ENCODE measurements around the gene ZDHHC9. TPM values are rescaled to one million over a fixed set of nuclear protein-coding genes. Genes with fewer than 3 reads are reported as not detected.

ZDHHC9 gene
- total RNA-seq: 19.4 TPM

GRCh38 chrX:129843459-129844306 is at the start of gene ZDHHC9:
ZDHHC9 (minus strand) TSS chrX:129843886; CDS start chrX:129841945, 1,941 bp downstream.

GRCh38 chrX:129779747-129780146 is 63.9 kb downstream of the ZDHHC9 start, which contains the start of gene SASH3:
SASH3 (plus strand) TSS chrX:129779949; CDS start chrX:129780098, 149 bp downstream.

Other genes starting within 250 kb of the ZDHHC9 start
- gene APLN, start 188.9 kb downstream of the ZDHHC9 start, total RNA-seq: 2.8 TPM
- 2.7 TPM for gene XPNPEP2, start 104.9 kb downstream of the ZDHHC9 start, total RNA-seq
- 1.4 TPM for gene SASH3, start 63.9 kb downstream of the ZDHHC9 start, total RNA-seq
- 14.1 TPM for gene UTP14A, start 62.3 kb upstream of the ZDHHC9 start, total RNA-seq
- 10.4 TPM for gene BCORL1, start 138.7 kb upstream of the ZDHHC9 start, total RNA-seq

Measured in camera-type eye (tissue), 1 donor.